ENCODE measurements around the gene SLC1A3.

Gene SLC1A3

GRCh38 chr5:36581070-36581469 is 25.3 kb upstream of the SLC1A3 start:
- TF ChIP-seq REST (IDR thresholded peaks at IDR 0.05; ENCODE audit: insufficient read depth in 1 of 2, low read depth in 2 of 2, low read length in 2 of 2) (no peak), SIN3A (IDR thresholded peaks at IDR 0.05; ENCODE audit: borderline replicate concordance, insufficient read depth, low read length) (no peak), FOXP2 (optimal IDR thresholded peaks at IDR 0.05; ENCODE audit: borderline replicate concordance, extremely low read depth, extremely low read length, insufficient read depth) (no peak), TAF1 (IDR thresholded peaks at IDR 0.05; ENCODE audit: borderline replicate concordance, insufficient read depth, low read length) (no peak), POLR2AphosphoS5 (IDR thresholded peaks at IDR 0.05; ENCODE audit: low read depth, low read length) (no peak)

DNA sequence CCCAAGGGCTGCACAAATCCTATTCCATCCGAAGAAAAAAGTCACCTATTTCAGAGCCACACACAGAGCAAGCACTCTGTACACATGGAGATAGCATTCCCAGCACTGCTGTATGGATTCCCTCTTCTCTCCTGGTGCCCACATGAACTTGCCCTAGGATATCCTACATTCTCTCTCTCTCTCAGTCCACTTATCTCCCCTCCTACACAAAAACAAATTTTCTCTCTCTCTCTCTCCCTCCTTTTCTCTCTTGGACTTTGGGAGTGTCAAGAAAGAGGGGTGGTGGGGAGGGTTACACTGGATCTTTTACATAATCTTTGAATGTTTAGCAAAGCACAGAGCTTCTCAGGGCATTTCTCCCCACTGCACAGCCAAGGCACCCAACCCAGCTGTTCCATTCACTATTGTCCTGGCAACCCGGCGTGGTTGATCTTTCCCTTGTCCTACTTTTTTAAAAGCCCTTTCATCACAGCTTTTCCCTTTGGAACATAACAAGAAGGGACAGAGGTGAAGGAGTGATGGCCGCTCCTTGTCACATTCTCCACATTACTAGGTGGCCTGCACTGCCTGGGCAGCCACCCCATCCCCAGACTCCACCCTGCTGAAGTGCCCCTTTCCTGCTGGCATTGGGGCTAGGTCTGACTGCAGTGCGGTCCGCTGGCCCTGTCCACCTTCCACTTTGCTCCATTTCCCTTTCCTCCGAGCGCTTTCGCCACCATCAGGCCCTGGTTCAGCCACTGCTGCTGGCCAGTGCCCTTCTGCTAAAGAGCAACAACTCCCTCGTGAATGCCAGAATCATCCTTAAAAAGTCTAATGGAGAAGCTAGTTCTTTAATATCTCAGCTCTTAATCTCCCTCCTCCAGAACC is 22.2 kb upstream of the SLC1A3 start:
- no peak for TF ChIP-seq SIN3A (IDR thresholded peaks at IDR 0.05; ENCODE audit: borderline replicate concordance, insufficient read depth, low read length)
- TF ChIP-seq POLR2AphosphoS5 (IDR thresholded peaks at IDR 0.05; ENCODE audit: low read depth, low read length) = no peak
- TF ChIP-seq FOXP2 (optimal IDR thresholded peaks at IDR 0.05; ENCODE audit: borderline replicate concordance, extremely low read depth, extremely low read length, insufficient read depth) = no peak
- TF ChIP-seq TAF1 (IDR thresholded peaks at IDR 0.05; ENCODE audit: borderline replicate concordance, insufficient read depth, low read length) = no peak
- TF ChIP-seq REST (IDR thresholded peaks at IDR 0.05; ENCODE audit: insufficient read depth in 1 of 2, low read depth in 2 of 2, low read length in 2 of 2) = no peak

DNA sequence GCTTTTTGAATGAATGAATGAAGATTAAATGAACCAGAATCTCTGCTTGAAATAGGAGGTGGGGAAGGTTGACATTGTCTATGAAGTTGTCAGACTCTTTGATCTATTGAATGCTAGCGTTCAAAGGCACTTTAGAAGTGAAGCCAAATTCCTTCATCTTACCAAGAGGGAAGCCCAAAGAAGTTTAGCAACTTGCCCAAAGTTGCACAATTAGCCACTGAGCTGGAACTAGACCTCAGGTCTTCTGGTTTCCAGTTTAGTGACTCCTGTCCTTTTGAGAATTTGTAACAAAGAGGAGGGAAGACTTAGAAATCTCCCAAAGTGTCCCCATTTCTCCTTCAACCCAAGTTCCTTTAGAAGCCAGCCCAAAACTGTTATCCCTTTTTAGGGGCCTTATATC is 20.7 kb upstream of the SLC1A3 start:
- TF ChIP-seq SIN3A (IDR thresholded peaks at IDR 0.05; ENCODE audit: borderline replicate concordance, insufficient read depth, low read length) (no peak), TAF1 (IDR thresholded peaks at IDR 0.05; ENCODE audit: borderline replicate concordance, insufficient read depth, low read length) (no peak), FOXP2 (optimal IDR thresholded peaks at IDR 0.05; ENCODE audit: borderline replicate concordance, extremely low read depth, extremely low read length, insufficient read depth) (no peak), REST (IDR thresholded peaks at IDR 0.05; ENCODE audit: insufficient read depth in 1 of 2, low read depth in 2 of 2, low read length in 2 of 2) (no peak), POLR2AphosphoS5 (IDR thresholded peaks at IDR 0.05; ENCODE audit: low read depth, low read length) (no peak)

DNA sequence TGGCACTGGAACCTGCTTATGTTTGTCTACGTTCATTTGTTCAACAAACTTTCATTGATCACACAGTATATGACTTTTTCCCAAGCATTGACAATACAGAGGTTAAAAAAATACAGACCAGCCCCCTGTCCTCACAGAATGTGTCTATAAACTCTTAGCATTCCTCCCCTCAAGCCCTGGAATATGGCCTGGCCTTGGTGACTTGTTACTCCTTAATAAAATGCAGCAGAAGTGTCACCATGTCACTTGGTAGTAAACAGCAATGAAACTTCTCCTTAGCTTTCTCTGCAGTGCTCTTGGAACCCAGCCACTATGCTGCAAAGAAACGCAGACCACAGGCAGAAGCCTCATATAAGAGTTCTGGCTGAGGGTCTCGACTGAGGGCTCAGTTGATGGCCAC is 19.1 kb upstream of the SLC1A3 start:
- TF ChIP-seq SIN3A (IDR thresholded peaks at IDR 0.05; ENCODE audit: borderline replicate concordance, insufficient read depth, low read length) = no peak
- TF ChIP-seq POLR2AphosphoS5 (IDR thresholded peaks at IDR 0.05; ENCODE audit: low read depth, low read length) = no peak
- no peak for TF ChIP-seq TAF1 (IDR thresholded peaks at IDR 0.05; ENCODE audit: borderline replicate concordance, insufficient read depth, low read length)
- TF ChIP-seq REST (IDR thresholded peaks at IDR 0.05; ENCODE audit: insufficient read depth in 1 of 2, low read depth in 2 of 2, low read length in 2 of 2) = no peak
- no peak for TF ChIP-seq FOXP2 (optimal IDR thresholded peaks at IDR 0.05; ENCODE audit: borderline replicate concordance, extremely low read depth, extremely low read length, insufficient read depth)

Data from PFSK-1 (cell line).